OCI-LY3 (cell line): Measurements from ENCODE around the gene HOXA9.
A peak's percentile ranks its signal among the peaks of the same experiment; 100 is the strongest.

ENCODE experiments used
- H2AFZ ChIP-seq: fragments of 200-600, 300-600 bp; shearing (Covaris generic); 2 replicates; pipeline ENCODE4 v1.6.0; 2014; ENCODE audit warnings: antibody characterized with exemption, low read depth, low read length
- H3K27ac ChIP-seq: fragments of 200-600, 300-600 bp; sonication (generic); 2 replicates; pipeline ENCODE4 v1.5.1; 2014; ENCODE audit warnings: mild to moderate bottlenecking, low read length, moderate library complexity, mixed read lengths
- H3K27me3 ChIP-seq: fragments of 200-600, 300-600 bp; sonication (generic); 2 replicates; pipeline ENCODE4 v1.6.1; 2014; ENCODE audit warnings: low read depth, low read length, mixed read lengths
- H3K36me3 ChIP-seq: fragments of 200-600, 300-600 bp; sonication (generic); replicated peaks from 2 replicates; pipeline ENCODE3; 2014; ENCODE audit warnings: low read depth, low read length, mixed read lengths
- H3K4me1 ChIP-seq: fragments of 300-600, 200-600 bp; sonication (generic); 2 replicates; pipeline ENCODE4 v1.6.1; 2014; ENCODE audit warnings: low read length, mixed read lengths
- H3K4me2 ChIP-seq: fragments of 200-600, 300-600 bp; sonication (generic); 2 replicates; pipeline ENCODE4 v1.6.1; 2014; ENCODE audit warnings: low read length, mixed read lengths
- H3K4me3 ChIP-seq: fragments of 300-600, 200-600 bp; sonication (generic); 2 replicates; pipeline ENCODE4 v1.5.1; 2014; ENCODE audit warnings: antibody characterized with exemption, mild to moderate bottlenecking, low read length, moderate library complexity
- H3K79me2 ChIP-seq: fragments of 300-600, 200-600 bp; shearing (Covaris generic); 2 replicates; pipeline ENCODE4 v1.6.1; 2014; ENCODE audit warnings: mild to moderate bottlenecking, low read length, mixed read lengths
- H3K9ac ChIP-seq: fragments of 300-600, 200-600 bp; shearing (Covaris generic); 2 replicates; pipeline ENCODE4 v1.6.0; 2014; ENCODE audit warnings: mild to moderate bottlenecking, low read length, moderate library complexity
- H3K9me3 ChIP-seq: fragments of 200-600, 300-600 bp; shearing (Covaris generic); 2 replicates; pipeline ENCODE4 v1.6.1; 2014; ENCODE audit warnings: low read length, mixed read lengths; ENCODE audit not compliant: insufficient read depth
- H4K20me1 ChIP-seq: fragments of 200-600, 300-600 bp; sonication (generic); 2 replicates; pipeline ENCODE4 v1.6.1; 2016; ENCODE audit warnings: low read length, mixed read lengths; ENCODE audit not compliant: insufficient read depth
- EZH2phosphoT487 ChIP-seq: fragments of 200-600 bp; shearing (Covaris generic); IDR thresholded peaks from 2 replicates; pipeline ENCODE4 v1.6.1; 2018; ENCODE audit warnings: antibody characterized with exemption, mixed run types, low read depth
- TF ChIP-seq, protein P1 (sequence below): fragments of 200-600, 300-600 bp; sonication (generic); IDR thresholded peaks from 2 replicates; pipeline ENCODE4 v1.5.1; 2014; ENCODE audit warnings: antibody characterized with exemption, low read length, low read depth

HOXA9 gene

DNA sequence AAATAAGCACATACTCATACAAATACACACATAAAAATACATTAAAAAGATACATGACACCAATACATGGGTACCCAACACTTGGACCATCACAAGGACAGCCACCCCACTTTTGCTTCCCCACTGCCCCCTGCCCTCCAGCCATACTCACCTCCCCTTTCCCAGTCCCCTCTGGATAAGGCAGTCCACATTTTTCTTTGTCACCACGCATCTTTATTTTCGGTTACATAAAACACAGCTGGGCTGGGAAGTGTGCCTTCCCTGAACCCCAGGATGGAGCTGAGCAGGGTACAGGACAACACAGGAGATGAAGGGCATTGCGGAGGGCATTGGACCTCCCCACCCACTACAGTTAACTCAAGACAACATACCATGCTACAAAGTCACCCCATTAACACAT, 11.8 kb downstream of the HOXA9 start:
- no peaks in the 10 kb centered on the region for H4K20me1 ChIP-seq
- no peak overlapping the region for H3K4me2 ChIP-seq
- peaks cover 10% of the 10 kb centered on the region; the same call in 1 of the 2 replicates for H3K4me1 ChIP-seq
- no peaks in the 10 kb centered on the region for H3K36me3 ChIP-seq
- no peak overlapping the region for H2AFZ ChIP-seq
- no peak overlapping the region for H3K27ac ChIP-seq
- no peak overlapping the region for H3K9ac ChIP-seq
- no peak overlapping the region for H3K4me3 ChIP-seq
- no peaks in the 10 kb centered on the region for H3K9me3 ChIP-seq
- H3K27me3 ChIP-seq: no peaks in the 10 kb centered on the region
- TF ChIP-seq, protein P1, sequence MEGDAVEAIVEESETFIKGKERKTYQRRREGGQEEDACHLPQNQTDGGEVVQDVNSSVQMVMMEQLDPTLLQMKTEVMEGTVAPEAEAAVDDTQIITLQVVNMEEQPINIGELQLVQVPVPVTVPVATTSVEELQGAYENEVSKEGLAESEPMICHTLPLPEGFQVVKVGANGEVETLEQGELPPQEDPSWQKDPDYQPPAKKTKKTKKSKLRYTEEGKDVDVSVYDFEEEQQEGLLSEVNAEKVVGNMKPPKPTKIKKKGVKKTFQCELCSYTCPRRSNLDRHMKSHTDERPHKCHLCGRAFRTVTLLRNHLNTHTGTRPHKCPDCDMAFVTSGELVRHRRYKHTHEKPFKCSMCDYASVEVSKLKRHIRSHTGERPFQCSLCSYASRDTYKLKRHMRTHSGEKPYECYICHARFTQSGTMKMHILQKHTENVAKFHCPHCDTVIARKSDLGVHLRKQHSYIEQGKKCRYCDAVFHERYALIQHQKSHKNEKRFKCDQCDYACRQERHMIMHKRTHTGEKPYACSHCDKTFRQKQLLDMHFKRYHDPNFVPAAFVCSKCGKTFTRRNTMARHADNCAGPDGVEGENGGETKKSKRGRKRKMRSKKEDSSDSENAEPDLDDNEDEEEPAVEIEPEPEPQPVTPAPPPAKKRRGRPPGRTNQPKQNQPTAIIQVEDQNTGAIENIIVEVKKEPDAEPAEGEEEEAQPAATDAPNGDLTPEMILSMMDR: no peak
- no peak for TF ChIP-seq EZH2phosphoT487
- peaks cover 12% of the 10 kb centered on the region for H3K79me2 ChIP-seq

DNA sequence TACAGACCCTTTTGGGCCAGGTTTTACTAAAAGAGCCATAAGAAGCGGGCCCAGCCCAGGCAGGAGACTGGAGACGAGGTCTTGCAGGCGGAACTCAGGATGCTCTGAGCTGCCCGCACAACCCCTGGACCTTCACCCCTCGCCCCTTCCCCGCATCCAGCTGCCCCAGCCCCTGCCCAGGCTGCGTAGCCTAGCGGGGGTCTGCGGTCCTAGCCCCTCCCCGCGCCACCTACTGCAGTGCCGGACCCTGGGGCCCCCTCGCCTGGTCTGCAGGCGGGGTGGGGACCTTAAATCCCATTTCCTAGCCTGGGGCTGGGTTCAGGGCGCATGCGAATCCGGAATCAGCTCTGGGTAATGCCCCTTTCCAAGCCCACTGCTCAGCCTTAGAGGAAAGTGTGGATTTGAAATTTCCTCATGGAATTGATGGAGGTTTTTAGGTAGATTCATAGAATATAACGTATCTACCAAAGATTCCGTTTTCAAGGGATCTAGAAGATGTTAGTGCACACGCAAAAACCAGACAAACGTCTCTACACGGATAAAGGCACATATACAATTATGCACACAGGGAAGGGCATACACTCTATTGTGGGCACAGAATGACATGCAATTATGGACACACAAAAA, 12.4 kb downstream of the HOXA9 start:
- peaks cover 10% of the 10 kb centered on the region; the same call in 1 of the 2 replicates for H3K4me1 ChIP-seq
- no peaks in the 10 kb centered on the region for H3K36me3 ChIP-seq
- no peaks in the 10 kb centered on the region for H4K20me1 ChIP-seq
- no peak overlapping the region for H2AFZ ChIP-seq
- peaks cover 12% of the 10 kb centered on the region for H3K79me2 ChIP-seq
- H3K9ac ChIP-seq: no peak overlapping the region
- no peak overlapping the region for H3K4me3 ChIP-seq
- no peak overlapping the region for H3K27ac ChIP-seq
- TF ChIP-seq EZH2phosphoT487: no peak
- TF ChIP-seq, protein P1: no peak
- H3K27me3 ChIP-seq: no peaks in the 10 kb centered on the region
- H3K4me2 ChIP-seq: no peak overlapping the region
- no peaks in the 10 kb centered on the region for H3K9me3 ChIP-seq

DNA sequence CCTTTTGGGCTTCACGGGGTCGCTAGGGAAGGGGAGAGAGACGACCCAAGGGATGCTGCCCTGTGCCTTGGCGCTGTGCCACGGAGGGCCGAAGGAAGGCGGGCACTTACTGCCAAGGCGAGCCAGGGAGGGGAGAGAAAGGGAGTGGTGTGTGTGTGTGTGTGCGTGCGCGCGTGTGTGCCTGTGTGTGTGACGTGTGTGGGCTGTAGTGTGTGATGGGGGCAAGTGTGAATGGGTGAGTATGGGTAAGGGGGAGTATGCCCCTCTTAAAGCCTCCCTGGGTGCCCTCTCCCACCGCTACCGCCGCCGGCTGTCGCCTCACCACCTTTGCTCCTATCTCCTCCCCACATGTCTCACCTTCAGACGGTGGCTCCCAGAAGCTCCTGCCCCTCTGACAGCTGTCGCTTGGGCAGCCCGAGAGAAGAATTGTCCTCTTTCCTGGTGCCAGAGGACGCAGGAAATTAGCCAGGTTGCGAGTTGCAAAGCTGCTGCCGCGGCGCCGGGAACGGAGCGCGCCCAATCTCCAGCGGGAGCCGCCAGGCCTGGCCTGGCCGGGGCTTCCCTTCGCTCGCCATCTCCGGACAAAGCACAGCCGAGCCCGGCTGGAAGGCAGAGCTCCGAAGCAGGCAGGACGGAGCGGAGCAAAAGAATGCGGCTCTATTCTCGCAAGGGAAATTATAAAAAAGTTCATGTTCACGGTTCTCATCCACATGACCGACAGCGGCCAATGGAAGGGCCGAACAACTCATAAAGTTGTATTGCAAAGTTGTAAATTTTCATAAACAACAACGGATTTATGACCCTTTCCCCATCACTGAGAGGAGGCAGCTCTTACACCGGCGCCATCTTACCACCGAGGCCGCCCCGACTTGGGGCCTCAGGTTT, 13.2 kb downstream of the HOXA9 start, which contains the start of gene HOXA3:
Gene HOXA3 (minus strand): TSS at position 653 of the 885 bp plus-strand sequence. CDS start 41,943 bp downstream, outside the sequence.
- H3K36me3 ChIP-seq: no peaks in the 10 kb centered on the region
- H3K27me3 ChIP-seq: no peaks in the 10 kb centered on the region
- no peak within 1 kb of the TSS for H3K27ac ChIP-seq
- peak within 1 kb of the TSS; percentile 89 for H2AFZ ChIP-seq
- H3K9me3 ChIP-seq: no peaks in the 10 kb centered on the region
- H3K4me1 ChIP-seq: peaks cover 10% of the 10 kb centered on the region; the same call in 1 of the 2 replicates
- peak within 1 kb of the TSS; percentile 68 for H3K9ac ChIP-seq
- H3K4me3 ChIP-seq: peak within 1 kb of the TSS; percentile 83
- H4K20me1 ChIP-seq: no peaks in the 10 kb centered on the region
- H3K79me2 ChIP-seq: peaks cover 12% of the 10 kb centered on the region
- H3K4me2 ChIP-seq: peak within 1 kb of the TSS; percentile 97
- TF ChIP-seq, protein P1: no peak
- no peak for TF ChIP-seq EZH2phosphoT487

DNA sequence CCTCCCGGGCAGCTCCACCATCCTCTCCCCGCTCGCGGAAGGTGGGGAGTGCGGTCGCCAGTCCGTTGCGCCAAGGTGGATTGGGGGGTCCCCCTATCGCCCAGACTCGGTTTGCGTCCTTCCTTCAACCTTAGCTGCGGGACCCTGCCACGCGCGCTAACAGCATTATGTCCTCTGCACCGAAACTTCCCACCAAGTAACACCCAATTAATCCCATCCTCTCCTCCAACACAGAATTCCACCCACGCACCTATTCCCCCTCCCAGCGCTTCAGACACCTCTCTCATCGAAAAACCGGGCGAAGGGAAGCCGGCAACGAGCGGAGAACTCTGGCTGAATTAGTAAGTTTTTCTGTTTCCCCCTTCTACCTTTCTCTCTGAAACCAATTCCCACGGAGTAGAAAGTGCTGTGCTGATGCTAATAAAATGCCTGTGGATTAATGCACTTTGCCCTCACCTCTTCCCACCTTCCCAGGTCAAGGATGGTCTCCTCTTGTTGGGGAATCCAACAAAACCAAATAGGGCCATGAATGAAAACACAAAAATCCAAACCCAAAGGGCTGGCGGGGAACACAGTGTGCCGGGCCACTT, 13.9 kb downstream of the HOXA9 start:
- H4K20me1 ChIP-seq: no peaks in the 10 kb centered on the region
- peaks cover 10% of the 10 kb centered on the region; the same call in 1 of the 2 replicates for H3K4me1 ChIP-seq
- no peaks in the 10 kb centered on the region for H3K9me3 ChIP-seq
- H3K4me3 ChIP-seq: peak overlapping the region; percentile 83
- H3K36me3 ChIP-seq: no peaks in the 10 kb centered on the region
- H3K27me3 ChIP-seq: no peaks in the 10 kb centered on the region
- H3K9ac ChIP-seq: peak overlapping the region; percentile 68
- no peak overlapping the region for H3K27ac ChIP-seq
- peak overlapping the region; percentile 97 for H3K4me2 ChIP-seq
- H3K79me2 ChIP-seq: peaks cover 12% of the 10 kb centered on the region
- peak overlapping the region; percentile 89 for H2AFZ ChIP-seq
- TF ChIP-seq, protein P1: no peak
- no peak for TF ChIP-seq EZH2phosphoT487
